Fibroblast of skin of back (primary cell): ENCODE results near the gene TIMM17A.
"Not testable (repeated sequence)": the region's sequence is repeated elsewhere in the genome, so short reads cannot be mapped to it uniquely, and the experiment has no call there.

ENCODE experiments used
- DNase-seq: peaks from one replicate; pipeline ENCODE4 v3.0.0-alpha.2; 2013

Gene TIMM17A

GRCh38 chr1:201940316-201940715 is 15.0 kb upstream of the TIMM17A start:
- DNase-seq, result not testable (repeated sequence)

DNA sequence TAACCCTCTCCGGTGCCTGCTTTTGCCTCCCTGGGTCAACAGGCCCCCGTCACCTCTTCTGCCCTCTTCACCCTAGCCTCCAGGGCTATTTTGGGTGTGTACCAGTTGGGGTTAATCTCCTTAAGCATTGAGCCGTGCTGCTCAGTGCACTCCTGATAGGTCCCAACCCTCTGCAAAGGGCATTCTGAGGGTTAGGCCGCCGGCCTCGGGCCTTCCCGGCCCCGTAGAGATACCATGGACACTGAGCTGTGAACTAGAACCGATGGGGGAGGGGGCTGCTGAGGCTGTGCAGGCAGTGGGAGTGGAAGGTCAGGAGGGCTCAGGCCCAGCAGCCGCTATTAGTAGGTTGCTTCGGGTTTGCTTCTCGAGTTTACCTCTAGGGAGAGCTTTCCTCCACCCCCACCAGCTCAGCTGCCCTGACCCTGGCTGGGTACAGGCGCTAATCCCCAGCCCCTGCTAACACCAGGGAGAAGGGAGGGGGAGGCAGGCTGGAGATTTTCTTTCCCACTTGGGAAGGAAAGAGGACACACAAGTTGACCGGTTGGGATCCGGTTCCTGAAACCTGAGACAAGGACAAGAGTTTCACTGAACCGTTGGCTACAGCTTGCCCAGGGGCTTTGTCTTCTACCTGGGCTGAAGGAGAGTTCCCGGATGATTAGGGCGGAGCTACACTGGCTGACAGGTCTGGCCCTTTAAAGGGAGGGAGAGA is 13.7 kb upstream of the TIMM17A start:
- DNase-seq, result no peak

- DNase-seq, result no peak
Measured at GRCh38 chr1:201942129-201942495, 13.2 kb upstream of the TIMM17A start.

GRCh38 chr1:201944002-201944401 is 11.3 kb upstream of the TIMM17A start:
- DNase-seq, result no peak

DNA sequence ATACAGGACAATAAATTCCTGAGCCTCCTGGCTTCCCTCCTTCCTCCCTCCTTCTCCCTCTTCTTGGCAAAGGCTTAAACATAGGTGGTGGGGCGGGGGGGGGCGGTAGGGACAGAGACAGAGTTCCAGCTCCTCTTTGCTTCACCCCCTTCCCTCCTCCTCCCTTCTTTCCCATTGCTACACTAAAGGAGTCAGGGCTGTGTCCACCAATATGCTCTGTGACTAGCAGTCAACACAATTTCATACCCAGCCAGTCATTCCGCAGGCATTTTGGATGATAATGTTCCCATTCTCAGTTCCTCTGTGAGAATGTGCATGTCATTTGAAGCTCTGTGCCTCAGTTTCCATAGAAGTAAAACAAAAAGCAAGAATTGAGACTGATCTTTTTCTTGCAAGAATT is 10.7 kb upstream of the TIMM17A start:
- DNase-seq, result peak; percentile 29

GRCh38 chr1:201945157-201945556 is 10.1 kb upstream of the TIMM17A start:
- peak; percentile 33 for DNase-seq

GRCh38 chr1:201945863-201946223 is 9.5 kb upstream of the TIMM17A start:
- DNase-seq, result no peak

GRCh38 chr1:201946224-201946908 is 8.9 kb upstream of the TIMM17A start, which contains the start of gene LMOD1:
TSS of gene LMOD1 (minus strand) at chr1:201946548. CDS start at chr1:201946340, 208 bp downstream.
- peak; percentile 99 for DNase-seq

DNA sequence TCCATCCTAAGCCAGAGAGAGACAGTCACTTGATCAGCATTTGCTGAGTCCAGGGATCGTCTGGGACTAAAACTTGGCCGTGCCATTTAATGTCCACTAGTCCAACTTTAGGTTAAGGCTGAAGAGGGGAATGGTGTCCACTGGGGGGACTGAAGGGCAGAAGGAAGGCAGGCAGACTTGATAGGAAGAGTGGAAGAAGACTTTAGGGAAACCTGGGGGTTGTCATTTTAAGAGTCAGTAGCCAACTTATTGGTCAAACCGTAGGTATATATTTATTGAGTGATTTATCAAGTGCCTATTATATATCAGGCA is 7.7 kb upstream of the TIMM17A start:
- no peak for DNase-seq

DNA sequence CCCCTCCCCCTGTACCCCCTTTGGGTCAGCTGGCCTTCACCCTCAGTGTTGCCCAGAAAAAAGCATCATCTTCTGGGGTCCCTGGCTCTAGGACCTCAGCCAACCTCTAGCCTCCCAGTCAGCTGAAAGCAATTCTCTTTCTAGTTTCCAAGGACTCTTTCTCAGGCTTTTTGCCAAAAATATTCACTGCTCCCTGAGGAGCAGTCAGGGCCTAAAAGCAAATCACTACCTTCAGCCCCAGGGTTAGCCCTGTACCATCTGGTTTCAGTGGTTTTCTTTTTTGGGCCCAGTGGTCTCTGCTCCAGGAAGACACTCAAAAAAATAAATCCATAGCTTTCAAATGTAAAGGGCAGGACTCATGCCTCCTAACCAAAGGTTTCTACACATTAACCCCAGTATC is 5.8 kb upstream of the TIMM17A start:
- peak; percentile 49 for DNase-seq

GRCh38 chr1:201954263-201955008 is 867 bp upstream of the TIMM17A start:
- DNase-seq, result no peak

GRCh38 chr1:201955729-201956143 is 433 bp downstream of the TIMM17A start:
- DNase-seq, result no peak

- no peak for DNase-seq
Measured at GRCh38 chr1:201958348-201958747, 3.0 kb downstream of the TIMM17A start.

DNA sequence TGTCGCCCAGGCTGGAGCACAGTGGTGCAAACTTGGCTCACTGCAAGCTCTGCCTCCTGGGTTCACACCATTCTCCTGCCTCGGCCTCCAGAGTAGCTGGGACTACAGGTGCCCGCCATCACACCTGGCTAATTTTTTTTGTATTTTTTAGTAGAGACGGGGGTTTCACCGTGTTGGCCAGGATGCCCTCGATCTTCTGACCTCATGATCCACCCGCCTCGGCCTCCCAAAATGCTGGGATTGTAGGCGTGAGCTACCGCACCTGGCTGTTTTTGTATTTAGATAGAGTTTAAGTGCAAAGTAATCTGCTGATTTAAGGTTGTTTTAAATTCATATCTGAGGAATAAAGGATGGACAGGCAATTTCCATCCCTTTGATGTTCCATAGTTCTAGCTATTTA is 7.1 kb downstream of the TIMM17A start:
- DNase-seq, result not testable (repeated sequence)

DNA sequence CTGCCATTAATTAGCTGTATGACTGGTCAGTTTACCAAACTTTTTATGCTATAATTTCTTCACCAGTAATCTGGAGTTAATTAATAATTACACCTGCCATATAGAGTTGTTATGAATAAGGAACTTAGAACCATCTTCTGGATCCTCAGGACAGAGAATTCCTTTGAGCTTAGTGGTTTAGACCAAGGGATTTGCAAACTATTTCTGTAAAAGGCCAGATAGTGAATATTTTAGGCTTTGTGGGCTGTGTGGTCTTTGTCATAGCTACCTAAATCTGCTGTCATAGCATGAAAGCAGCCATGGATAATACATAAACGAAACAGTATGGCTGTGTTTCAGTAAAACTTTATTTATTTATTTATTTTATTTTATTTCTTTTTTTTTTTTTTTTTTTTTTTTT is 9.0 kb downstream of the TIMM17A start:
- peak; percentile 75 for DNase-seq

- no peak for DNase-seq
Measured at GRCh38 chr1:201966171-201966570, 10.9 kb downstream of the TIMM17A start.

DNA sequence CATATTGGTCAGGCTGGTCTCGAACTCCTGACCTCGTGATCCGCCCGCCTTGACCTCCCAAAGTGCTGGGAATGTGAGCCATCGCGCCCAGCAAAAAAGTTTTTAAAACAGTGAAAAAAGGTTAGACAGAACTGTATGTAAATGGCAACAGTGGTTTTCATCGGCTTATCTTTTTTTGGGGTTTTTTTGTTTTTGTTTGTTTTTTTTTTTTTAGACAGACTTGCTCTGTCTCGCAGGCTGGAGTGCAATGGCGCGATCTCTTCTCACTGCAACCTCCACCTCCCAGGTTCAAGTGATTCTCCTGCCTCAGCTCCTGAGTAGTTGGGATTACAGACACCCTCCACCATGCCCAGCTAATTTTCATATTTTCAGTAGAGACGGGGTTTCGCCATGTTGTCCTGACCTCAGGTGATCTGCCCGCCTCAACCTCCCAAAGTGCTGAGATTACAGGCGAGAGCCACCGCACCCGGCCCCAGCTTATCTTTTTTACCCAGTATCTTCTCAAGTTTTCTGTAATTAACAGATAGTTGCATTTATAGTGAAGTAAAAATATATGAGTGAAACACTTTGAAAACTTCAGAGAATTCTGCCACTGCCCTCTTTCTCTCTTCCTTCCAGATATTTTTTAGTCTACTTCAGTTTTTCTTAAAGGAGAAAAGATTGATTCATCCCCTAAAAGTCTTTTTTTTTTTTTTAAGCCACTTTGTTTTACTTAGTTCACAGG is 13.1 kb downstream of the TIMM17A start:
- DNase-seq, result no peak

GRCh38 chr1:201970334-201971159 is 15.2 kb downstream of the TIMM17A start:
- DNase-seq, result peak; percentile 64

DNA sequence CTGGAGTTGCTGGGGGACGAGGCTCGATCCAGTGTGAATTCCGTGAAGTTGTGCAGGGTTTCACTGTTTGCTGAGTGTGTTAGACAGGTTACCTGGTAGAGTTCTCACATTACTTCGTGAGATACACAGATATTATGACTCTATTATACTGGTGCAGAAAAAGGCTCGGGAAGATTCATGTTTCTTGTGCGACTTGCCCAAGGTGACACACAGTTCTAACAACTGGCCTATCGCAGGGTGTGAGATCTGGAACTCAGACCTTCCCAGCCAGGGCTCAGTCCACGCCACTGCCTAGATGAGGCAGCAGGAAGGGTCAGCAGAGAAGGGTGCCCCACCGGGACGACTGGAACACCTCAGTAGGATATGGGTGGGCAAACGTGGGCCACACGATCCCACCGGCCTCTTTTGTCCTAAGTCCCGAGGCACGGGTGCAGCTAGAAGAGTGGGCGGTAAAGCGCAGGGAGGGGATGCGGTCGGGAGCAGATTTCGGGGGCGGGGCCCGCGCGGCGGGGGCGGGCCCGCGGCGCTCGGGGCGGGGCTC is 26.8 kb downstream of the TIMM17A start:
- DNase-seq, result no peak

- DNase-seq, result peak; percentile 80
Measured at GRCh38 chr1:201982623-201983379, 27.5 kb downstream of the TIMM17A start, which contains the start of gene RNPEP. TSS of gene RNPEP (plus strand) at chr1:201982648. CDS start at chr1:201982667, 19 bp downstream.

- no peak for DNase-seq
Measured at GRCh38 chr1:201983380-201983805, 28.1 kb downstream of the TIMM17A start.
